Fibroblast of lung (primary cell): Measurements from ENCODE around the gene KCNK10.

Experiments used
- EZH2 ChIP-seq: IDR thresholded peaks from 2 replicates; pipeline ENCODE4 v1.5.1; 2012; ENCODE audit warnings: low read length, control low read depth, mild to moderate bottlenecking; ENCODE audit errors: missing control alignments
- TF ChIP-seq, protein P1 (sequence below), 2 donors: IDR thresholded peaks in 1 of 2; conservative IDR thresholded peaks in 1 of 2; 1 replicate in 1 of 2; 2 replicates in 1 of 2; pipeline ENCODE4 v1.5.1; 2011 to 2012; ENCODE audit warnings: low read length in 2 of 2, control low read depth in 1 of 2, inconsistent platforms in 1 of 2, low read depth in 1 of 2, mild to moderate bottlenecking in 1 of 2

DNA sequence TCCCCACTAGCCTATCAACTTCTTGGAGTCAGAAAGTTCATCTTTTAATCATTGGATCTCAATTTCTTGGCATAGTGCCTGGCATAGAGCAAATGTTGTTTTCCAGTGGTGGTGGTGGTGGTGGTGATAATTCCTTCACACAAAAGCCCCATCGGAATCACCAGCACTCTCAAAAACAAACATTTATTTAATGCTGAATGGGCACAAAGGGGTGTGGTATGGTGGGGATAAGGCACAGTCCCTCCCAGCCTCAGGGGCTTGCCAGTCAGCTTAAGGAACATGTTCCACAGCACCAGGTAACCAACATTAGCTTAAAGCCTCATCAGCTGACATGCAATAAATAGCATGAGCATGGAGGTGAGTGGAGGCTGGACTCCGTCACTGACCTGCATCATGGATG, 56.6 kb downstream of the KCNK10 start:
- TF ChIP-seq, protein P1, sequence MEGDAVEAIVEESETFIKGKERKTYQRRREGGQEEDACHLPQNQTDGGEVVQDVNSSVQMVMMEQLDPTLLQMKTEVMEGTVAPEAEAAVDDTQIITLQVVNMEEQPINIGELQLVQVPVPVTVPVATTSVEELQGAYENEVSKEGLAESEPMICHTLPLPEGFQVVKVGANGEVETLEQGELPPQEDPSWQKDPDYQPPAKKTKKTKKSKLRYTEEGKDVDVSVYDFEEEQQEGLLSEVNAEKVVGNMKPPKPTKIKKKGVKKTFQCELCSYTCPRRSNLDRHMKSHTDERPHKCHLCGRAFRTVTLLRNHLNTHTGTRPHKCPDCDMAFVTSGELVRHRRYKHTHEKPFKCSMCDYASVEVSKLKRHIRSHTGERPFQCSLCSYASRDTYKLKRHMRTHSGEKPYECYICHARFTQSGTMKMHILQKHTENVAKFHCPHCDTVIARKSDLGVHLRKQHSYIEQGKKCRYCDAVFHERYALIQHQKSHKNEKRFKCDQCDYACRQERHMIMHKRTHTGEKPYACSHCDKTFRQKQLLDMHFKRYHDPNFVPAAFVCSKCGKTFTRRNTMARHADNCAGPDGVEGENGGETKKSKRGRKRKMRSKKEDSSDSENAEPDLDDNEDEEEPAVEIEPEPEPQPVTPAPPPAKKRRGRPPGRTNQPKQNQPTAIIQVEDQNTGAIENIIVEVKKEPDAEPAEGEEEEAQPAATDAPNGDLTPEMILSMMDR (conservative IDR thresholded peaks at IDR 0.05 in 1 of 2, IDR thresholded peaks at IDR 0.05 in 1 of 2; ENCODE audit: low read depth in 1 of 2, low read length in 2 of 2): no peak
- TF ChIP-seq EZH2: no peak
